ENCODE data around the gene TMEM184A. TPM values are rescaled to one million over a fixed set of nuclear protein-coding genes. Genes with fewer than 3 reads are reported as not detected.

TMEM184A gene
- total RNA-seq, 1 donor from 2014 or later, result 7.7 TPM

DNA sequence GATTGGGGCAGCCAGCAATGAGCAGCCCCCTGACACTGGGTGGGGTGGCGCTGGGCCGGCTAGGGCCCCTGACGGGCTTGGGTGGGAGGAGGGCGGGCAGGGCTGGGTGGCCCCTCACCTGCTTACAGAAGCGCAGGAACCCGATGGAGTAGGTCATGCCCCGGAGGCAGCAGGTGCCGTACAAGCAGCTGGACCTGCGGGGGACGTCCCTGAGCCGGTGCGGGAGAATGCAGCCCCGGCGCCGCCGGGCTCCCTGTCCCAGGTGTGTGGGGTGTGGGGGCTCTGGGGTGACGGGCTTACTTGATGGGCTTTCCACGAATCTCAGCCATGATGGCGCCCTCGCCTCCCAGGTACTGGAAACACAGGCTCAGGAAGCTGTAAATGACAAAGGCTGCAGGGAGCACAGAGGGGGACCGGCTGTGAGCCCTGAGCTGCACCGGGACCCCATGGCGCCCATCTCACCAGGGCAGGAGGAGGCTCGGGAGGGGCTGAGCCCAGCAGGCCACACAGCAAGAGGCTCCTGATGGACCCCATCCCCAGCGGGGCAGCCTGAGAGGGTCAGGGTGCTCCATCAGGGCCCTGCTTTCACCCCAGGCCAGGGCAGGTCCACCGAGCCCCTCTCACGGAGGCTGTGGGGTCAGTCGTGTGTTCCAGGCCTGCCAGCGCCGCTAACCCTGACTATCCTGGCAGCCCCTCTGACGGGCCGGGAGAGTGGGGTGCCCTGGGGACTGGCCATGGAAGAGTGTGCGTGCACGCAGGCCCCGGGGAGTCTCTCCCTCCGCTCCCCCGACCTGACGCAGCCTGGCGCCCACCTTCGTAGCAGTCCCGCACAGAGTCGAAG is 5.8 kb downstream of the TMEM184A start:
- DNase-seq, result no peak

GRCh38 chr7:1549357-1550004 is 6.5 kb downstream of the TMEM184A start:
- DNase-seq, result no peak

GRCh38 chr7:1548944-1549343 is 7.1 kb downstream of the TMEM184A start:
- DNase-seq, result no peak

- no peak for DNase-seq
Measured at GRCh38 chr7:1548438-1548831, 7.6 kb downstream of the TMEM184A start.

DNA sequence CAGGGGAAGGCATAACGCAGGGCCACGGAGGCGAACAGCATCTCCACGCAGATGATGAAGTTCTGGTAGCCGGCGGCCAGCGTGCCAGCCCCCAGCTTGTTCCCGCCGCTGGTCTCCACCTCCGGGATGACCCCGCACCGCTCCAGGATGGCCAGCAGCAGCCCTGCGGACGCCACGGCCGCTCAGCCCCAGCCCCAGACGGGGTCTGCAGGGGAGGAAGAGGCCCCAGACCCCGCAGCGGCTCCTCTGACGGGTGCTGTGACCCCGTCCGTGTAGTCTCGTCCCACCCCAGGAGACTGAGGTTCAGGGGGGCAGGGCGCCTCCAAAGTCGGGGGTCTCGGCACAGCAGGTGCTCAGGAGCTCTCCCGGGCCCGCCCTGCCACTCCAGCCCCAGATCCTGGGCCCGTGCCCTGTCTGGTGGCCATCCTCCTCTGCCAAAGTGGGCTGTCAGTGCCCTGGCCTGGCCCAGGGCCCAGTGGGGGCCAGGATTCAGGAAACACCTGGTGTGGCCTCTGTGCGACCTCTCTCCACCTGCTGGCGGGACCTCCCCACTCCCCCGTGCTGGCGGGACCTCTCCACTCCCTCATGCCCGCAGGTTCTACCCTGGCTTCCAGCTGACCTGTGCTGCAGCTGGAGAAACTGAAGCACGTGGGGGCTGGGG is 8.1 kb downstream of the TMEM184A start:
- no peak for DNase-seq

- no peak for DNase-seq
Measured at GRCh38 chr7:1546909-1547776, 8.9 kb downstream of the TMEM184A start.

DNA sequence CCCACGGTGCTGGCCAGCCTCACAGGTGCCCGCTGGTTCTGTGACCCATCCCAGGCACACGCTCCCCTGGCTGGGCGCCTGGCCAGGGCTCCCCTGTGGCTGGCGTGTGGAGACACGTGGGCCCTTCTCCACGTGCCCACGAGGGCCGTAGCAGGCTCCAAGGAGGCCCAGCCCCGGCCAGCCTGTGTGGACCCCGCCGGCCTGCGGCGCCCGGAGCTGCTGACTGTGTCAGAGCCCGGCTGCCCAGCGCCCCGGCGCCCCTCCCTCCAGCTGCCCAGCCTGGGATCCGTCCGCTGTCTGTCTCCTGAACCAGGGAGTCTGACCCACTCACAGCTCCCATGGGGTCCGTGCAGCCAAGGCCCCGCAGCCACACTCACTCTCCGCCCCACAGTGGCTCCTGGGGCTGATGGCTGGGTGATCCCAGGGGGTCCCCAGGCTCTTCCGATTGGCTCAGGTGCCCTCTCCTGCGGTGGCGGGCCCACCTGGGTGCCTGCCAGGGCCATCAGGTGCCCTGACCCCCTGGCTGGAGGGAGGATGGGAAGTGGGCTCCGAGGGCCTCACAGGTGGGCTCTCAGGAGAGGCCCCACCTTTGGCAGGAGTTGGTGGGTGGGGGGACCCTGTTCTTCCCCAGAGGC is 9.6 kb downstream of the TMEM184A start:
- DNase-seq, result no peak

DNA sequence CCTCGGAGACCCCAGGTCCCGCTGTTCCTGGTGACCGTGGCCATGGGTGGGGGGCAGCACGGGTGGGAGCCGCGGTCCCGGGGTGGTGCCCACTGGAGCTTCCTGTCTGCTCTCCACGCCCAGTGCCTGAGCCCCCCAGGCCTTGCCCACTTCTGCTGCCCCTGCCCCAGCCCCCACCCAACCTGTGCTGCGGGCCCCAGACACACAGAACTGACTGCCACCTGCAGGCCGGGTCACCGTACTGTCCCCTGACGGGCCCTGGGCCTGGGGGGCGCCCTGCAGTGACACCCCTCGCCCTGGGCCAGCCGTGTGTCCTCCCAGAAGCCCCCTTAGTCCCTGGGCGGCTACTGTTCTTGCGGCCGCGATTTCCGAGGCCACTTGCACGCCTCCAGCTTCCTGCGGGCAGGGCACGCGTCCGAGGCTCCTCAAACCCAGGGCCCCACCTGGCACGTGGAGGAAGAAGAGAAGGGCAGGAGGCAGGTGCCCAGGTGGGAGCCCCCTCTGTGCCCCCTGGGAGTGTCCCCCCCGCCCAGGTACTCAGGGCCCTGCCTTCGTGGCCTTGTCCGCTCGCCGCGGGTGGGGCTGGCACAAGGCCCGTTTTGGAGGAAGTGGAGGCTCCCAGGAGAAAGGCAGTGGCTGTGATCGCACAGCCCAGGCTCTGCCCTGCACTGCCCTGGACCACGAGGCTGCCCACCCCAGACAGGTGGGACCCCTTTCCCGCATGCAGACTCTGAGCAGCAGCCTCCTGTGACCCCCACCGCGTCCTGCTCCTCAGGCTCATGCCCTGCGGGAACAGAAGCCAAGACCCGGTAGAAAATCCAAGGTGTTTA is 10.4 kb downstream of the TMEM184A start:
- no peak for DNase-seq

GRCh38 chr7:1544896-1545416 is 11.0 kb downstream of the TMEM184A start:
- no peak for DNase-seq

DNA sequence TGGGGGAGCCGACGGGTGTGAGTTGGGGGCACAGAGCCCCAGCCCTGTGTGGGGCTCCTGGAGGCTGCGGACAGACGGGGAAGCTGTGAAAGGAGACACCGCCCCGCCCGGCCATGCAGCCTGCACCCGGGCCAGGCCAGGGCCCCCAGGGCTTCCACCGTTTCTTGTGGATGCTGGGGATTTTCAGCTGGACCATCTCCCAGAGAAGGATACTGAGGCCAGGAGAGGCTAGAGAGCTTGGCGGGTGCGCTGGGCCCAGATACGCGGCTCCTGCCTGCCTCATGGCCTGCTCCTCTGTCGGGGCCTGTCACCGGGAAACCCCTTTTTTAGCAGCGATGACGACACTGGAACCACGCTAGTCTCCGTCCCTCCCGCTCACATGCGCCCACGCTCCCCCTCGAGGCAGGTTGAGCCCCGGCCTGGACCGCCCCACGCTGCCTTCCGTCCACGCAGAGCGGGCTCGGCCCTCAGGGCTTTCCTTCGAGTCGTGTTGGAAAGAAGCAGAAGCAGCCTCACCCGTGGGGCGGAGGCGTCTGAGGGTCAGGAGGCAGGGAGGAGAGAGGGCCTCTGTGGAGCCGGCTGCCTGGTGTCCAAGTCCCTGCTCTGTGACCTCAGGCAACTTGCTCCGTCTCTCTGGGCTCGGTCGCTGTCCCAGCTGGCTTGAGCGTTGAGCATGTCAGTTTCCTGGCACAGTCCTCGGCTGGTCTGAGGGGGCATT is 11.7 kb downstream of the TMEM184A start:
- no peak for DNase-seq

GRCh38 chr7:1543826-1544177 is 12.2 kb downstream of the TMEM184A start:
- DNase-seq, result no peak

DNA sequence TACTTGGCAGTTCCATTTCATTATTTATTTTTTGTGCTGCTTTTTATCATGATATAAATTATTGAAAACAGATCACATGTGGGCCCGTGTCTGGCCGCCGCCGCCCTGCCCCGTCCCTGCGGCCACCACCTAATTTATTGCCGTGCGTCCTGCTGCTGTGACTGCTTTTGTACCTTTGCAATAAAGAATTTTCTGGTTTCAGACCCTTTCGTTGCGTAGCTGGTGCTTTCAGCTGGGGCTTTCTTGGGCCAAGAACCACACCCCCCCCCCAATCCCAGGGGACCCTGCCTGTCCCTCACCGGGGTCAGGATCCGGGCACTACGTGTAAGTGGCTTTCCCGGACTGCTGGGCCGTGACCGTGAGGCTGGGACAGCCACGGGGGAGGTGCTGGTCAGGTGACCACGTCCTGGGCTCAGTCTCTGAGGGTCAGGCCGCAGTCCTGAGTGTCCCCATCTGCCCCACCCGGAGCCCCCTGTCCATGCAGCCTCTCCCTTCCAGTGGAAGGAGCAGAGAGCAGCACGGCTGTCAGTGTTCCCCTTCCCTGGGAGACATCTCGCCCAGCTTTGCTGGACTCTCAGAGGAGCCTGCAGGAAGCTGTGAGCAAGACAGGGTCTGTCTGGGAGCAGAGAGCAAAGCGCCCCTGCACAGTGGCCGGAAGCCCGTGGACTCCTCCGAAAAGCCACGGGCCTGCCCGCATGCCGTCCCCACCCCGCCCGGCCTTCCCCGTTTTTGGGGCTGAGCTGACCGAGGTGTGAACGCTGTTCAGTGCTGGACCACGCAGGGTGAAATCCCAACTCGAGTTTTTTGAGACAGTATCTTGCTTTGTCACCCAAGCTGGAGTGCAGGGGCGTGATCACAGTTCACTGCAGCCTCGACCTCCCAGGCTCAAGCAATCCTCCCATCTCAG is 12.9 kb downstream of the TMEM184A start:
- DNase-seq, result no peak

DNA sequence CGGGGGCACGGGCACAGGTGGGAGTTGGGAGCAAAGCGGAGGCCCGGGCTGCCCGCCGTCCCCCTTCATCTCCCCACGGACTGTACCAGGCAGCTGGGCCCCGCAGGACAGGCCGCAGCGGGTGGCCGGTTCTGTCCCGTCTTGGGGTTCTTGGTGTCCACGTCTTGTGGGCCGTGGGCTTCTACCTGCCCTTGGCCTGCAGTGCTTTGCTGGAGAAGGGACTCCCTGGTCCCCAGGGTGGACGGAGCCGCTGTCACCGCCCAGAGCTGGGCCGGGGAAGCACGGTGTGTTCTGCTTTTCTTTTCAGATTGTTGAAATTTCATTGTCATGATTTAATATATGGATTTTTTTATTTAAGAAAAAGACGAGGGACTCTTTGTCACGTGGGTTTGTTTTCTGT is 13.7 kb downstream of the TMEM184A start:
- no peak for DNase-seq

DNA sequence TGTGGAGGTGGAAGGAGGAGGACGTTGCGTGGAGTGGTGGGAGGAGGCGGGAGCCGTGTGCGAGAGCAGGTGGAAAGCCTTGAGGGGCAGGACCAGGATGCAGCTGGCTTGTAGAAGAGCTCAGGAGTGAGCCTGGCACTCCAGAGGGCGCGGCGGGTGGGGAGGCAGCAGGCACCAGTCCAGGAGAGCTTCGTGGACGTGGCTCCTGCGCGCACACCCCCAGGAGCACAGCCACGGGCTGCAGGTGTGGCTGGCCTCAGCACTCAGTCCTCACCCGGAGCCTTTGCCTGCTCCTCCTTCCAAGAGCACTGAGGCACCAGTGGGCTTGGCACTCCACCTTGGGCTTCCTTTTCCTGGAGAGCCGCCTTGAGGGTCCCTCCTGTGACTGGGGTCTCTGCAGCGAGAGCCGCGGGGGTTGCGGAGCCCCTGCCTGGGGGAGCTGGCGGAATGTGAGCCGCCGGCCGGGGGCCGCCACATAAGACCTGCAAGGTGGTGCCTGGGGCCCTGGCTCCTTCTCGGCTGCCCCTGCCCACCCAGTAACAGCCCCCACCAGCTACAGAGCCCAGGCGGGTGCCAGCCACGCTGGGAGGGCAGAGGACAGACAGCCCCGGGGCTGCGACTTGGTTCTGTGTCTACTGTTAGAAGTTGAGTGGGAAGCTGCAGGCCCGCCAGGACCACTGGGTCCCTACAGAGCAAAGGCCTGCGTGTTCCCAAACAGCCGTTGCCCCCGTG is 14.4 kb downstream of the TMEM184A start:
- DNase-seq, result no peak

- DNase-seq, result no peak
Measured at GRCh38 chr7:1540776-1541271, 15.2 kb downstream of the TMEM184A start.

DNA sequence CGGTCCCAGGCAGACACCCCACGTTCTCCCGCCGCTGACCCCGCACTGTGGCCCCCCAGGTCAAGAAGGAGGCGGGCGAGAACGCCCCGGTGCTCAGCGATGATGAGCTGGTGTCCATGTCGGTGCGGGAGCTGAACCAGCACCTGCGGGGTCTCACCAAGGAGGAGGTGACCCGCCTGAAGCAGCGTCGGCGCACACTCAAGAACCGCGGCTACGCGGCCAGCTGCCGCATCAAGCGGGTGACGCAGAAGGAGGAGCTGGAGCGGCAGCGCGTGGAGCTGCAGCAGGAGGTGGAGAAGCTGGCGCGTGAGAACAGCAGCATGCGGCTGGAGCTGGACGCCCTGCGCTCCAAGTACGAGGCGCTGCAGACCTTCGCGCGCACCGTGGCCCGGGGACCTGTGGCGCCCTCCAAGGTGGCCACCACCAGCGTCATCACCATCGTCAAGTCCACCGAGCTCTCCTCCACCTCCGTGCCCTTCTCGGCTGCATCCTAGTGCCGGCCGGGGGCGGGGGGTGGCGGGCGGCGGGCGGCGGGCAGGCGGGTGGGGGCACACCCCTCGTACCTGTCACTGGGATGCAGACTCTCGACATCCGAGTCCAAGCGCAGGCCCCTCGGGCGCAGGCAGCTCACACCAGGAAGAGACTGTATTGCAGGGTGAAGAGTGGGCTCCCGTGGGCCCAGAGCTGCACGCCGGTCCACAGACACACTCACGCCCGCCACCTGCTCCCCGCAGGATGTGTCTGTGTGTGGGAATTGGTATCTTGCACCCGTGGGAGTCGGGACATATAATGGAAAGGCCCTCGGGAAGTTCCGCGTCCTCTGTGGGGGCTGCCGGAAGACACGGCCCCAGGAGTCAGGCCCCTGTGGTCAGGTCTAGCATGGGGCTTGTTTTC is 15.9 kb downstream of the TMEM184A start:
- no peak for DNase-seq
